GM23338 (cell line): Measurements from ENCODE around the gene CARD10. TPM values are rescaled to one million over a fixed set of nuclear protein-coding genes. Genes with fewer than 3 reads are reported as not detected.

ENCODE experiments used
- ATAC-seq: fragments of 200-7000 bp; cut with Tn5 transposase; 3 replicates; pipeline ENCODE4 v1.9.1; 2020
- DNase-seq: peaks from one replicate; pipeline ENCODE4 v3.0.0-alpha.2; 2015; ENCODE audit warnings: low spot score
- H2AFZ ChIP-seq: fragments of 200-600 bp; sonication (generic); 2 replicates; pipeline ENCODE4 v1.8.0; 2016; ENCODE audit warnings: antibody characterized with exemption, mild to moderate bottlenecking, moderate library complexity
- H3F3A ChIP-seq: fragments of 200-600 bp; sonication (generic); replicated peaks from 2 replicates; pipeline ENCODE4 v1.8.0; 2017; ENCODE audit warnings: antibody characterized with exemption, mixed run types, low read depth
- H3K27ac ChIP-seq: fragments of 200-600 bp; sonication (generic); 2 replicates; pipeline ENCODE4 v1.6.1; 2016; ENCODE audit warnings: low read depth
- H3K27me3 ChIP-seq: fragments of 200-600 bp; sonication (generic); 2 replicates; pipeline ENCODE4 v1.8.0; 2016; ENCODE audit warnings: mild to moderate bottlenecking, mixed run types, moderate library complexity; ENCODE audit not compliant: insufficient read depth
- H3K36me3 ChIP-seq: fragments of 200-600 bp; sonication (generic); 2 replicates; pipeline ENCODE4 v1.8.0; 2016; ENCODE audit warnings: mild to moderate bottlenecking; ENCODE audit not compliant: insufficient read depth
- H3K4me1 ChIP-seq: fragments of 200-600 bp; sonication (generic); 2 replicates; pipeline ENCODE4 v1.8.0; 2016; ENCODE audit warnings: mild to moderate bottlenecking, moderate library complexity; ENCODE audit not compliant: insufficient read depth
- H3K4me2 ChIP-seq: fragments of 200-600 bp; sonication (generic); 2 replicates; pipeline ENCODE4 v1.7.1; 2017; ENCODE audit warnings: mixed run types
- H3K4me3 ChIP-seq: fragments of 200-600 bp; sonication (generic); 2 replicates; pipeline ENCODE4 v1.6.1; 2016; ENCODE audit warnings: mixed run types
- H3K79me2 ChIP-seq: fragments of 200-600 bp; sonication (generic); replicated peaks from 2 replicates; pipeline ENCODE4 v1.8.0; 2017; ENCODE audit warnings: mild to moderate bottlenecking; ENCODE audit not compliant: insufficient read depth
- H3K9me2 ChIP-seq: fragments of 200-600 bp; sonication (generic); 2 replicates; pipeline ENCODE4 v1.8.0; 2017; ENCODE audit not compliant: insufficient read depth
- H4K20me1 ChIP-seq: fragments of 200-600 bp; sonication (generic); replicated peaks from 2 replicates; pipeline ENCODE4 v1.8.0; 2017; ENCODE audit warnings: mild to moderate bottlenecking; ENCODE audit not compliant: insufficient read depth
- H3K27ac Mint-ChIP-seq: 2 replicates; pipeline ENCODE4 v1.8.0; 2020; ENCODE audit warnings: inconsistent platforms, mild to moderate bottlenecking, moderate library complexity, mixed read lengths
- H3K27me3 Mint-ChIP-seq: 3 replicates; pipeline ENCODE4 v1.8.0; 2022; ENCODE audit warnings: low read depth, mild to moderate bottlenecking, moderate library complexity, mixed read lengths, inconsistent platforms; ENCODE audit not compliant: insufficient read depth, poor library complexity
- H3K36me3 Mint-ChIP-seq: 3 replicates; pipeline ENCODE4 v1.8.0; 2021; ENCODE audit warnings: low read depth, mild to moderate bottlenecking, inconsistent platforms, moderate library complexity, mixed read lengths
- H3K4me1 Mint-ChIP-seq: 3 replicates; pipeline ENCODE4 v1.8.0; 2020; ENCODE audit warnings: mild to moderate bottlenecking, inconsistent platforms, mixed read lengths
- H3K4me3 Mint-ChIP-seq: 3 replicates; pipeline ENCODE4 v1.8.0; 2021; ENCODE audit warnings: moderate library complexity, mild to moderate bottlenecking, inconsistent platforms, mixed read lengths
- H3K9me3 Mint-ChIP-seq: 3 replicates; pipeline ENCODE4 v1.8.0; 2020; ENCODE audit warnings: moderate library complexity, mild to moderate bottlenecking, inconsistent platforms, mixed read lengths
- CREB1 ChIP-seq: fragments of 250-450 bp; sonication (Bioruptor Pico); IDR thresholded peaks from 2 replicates; pipeline ENCODE4 v1.5.0; 2020; ENCODE audit warnings: low read depth, mild to moderate bottlenecking, moderate library complexity
- CTCF ChIP-seq, 2 experiments: fragments of 200-600 bp in 1 of 2; sonication (generic) in 1 of 2; conservative IDR thresholded peaks; 2 replicates each; pipeline versions ENCODE4 v1.5.1 to v1.6.1; 2016 to 2017; ENCODE audit warnings: antibody characterized with exemption in 2 of 2, low read depth in 2 of 2, mild to moderate bottlenecking in 2 of 2, moderate library complexity in 1 of 2
- ETS1 ChIP-seq: IDR thresholded peaks from 2 replicates; pipeline ENCODE4 v1.6.1; 2016; ENCODE audit warnings: antibody characterized with exemption
- EZH2 ChIP-seq: fragments of 200-600 bp; sonication (generic); IDR thresholded peaks from one replicate; pipeline ENCODE4 v1.8.0; 2017; ENCODE audit warnings: antibody characterized with exemption, mild to moderate bottlenecking, low read depth; ENCODE audit not compliant: unreplicated experiment
- EZH2phosphoT487 ChIP-seq: fragments of 200-600 bp; sonication (generic); IDR thresholded peaks from one replicate; pipeline ENCODE4 v1.8.1; 2018; ENCODE audit warnings: antibody characterized with exemption; ENCODE audit not compliant: unreplicated experiment
- JUNB ChIP-seq: IDR thresholded peaks from one replicate; pipeline ENCODE4 v1.6.1; 2016; ENCODE audit warnings: antibody characterized with exemption; ENCODE audit not compliant: unreplicated experiment
- NANOG ChIP-seq: IDR thresholded peaks from 2 replicates; pipeline ENCODE4 v1.6.1; 2016; ENCODE audit warnings: antibody characterized with exemption, borderline replicate concordance
- POLR2AphosphoS5 ChIP-seq: IDR thresholded peaks from 2 replicates; pipeline ENCODE4 v1.6.1; 2016; ENCODE audit warnings: antibody characterized with exemption, low read depth
- REST ChIP-seq: IDR thresholded peaks from one replicate; pipeline ENCODE4 v1.6.1; 2018; ENCODE audit warnings: antibody characterized with exemption; ENCODE audit not compliant: unreplicated experiment
- STAT1 ChIP-seq: IDR thresholded peaks from one replicate; pipeline ENCODE4 v1.6.1; 2016; ENCODE audit warnings: antibody characterized with exemption; ENCODE audit not compliant: unreplicated experiment
- ZNF114 ChIP-seq: fragments of 250-450 bp; sonication (Bioruptor Pico); IDR thresholded peaks from 2 replicates; pipeline ENCODE4 v1.5.0; 2020; ENCODE audit warnings: mild to moderate bottlenecking, moderate library complexity
- ZNF331 ChIP-seq: fragments of 250-450 bp; sonication (Bioruptor Pico); IDR thresholded peaks from 2 replicates; pipeline ENCODE4 v1.5.0; 2020; ENCODE audit warnings: low read depth, mild to moderate bottlenecking, moderate library complexity
- polyA plus RNA-seq: library from polyadenylated mRNA; unstranded; fragments of >200 nt; fragmentation: Nextera tagmentation; extraction: Ambion mirVana; gene quantifications from 2 replicates; pipeline ENCODE4 v1.2.1, GENCODE V29; 2016
- total RNA-seq: library from RNA; depleted of rRNA; stranded (reverse); fragments of >200 nt; shearing (Covaris generic); gene quantifications from 2 replicates; pipeline ENCODE4 v1.2.3, GENCODE V29; 2014
- TF ChIP-seq, protein P1 (sequence below): fragments of 250-450 bp; sonication (Bioruptor Pico); IDR thresholded peaks from 2 replicates; pipeline ENCODE4 v1.5.0; 2020; ENCODE audit warnings: mild to moderate bottlenecking, moderate library complexity

Gene CARD10
- total and polyA plus RNA-seq, 2 experiments from 2014 or later = 5.4 to 17.2 TPM

DNA sequence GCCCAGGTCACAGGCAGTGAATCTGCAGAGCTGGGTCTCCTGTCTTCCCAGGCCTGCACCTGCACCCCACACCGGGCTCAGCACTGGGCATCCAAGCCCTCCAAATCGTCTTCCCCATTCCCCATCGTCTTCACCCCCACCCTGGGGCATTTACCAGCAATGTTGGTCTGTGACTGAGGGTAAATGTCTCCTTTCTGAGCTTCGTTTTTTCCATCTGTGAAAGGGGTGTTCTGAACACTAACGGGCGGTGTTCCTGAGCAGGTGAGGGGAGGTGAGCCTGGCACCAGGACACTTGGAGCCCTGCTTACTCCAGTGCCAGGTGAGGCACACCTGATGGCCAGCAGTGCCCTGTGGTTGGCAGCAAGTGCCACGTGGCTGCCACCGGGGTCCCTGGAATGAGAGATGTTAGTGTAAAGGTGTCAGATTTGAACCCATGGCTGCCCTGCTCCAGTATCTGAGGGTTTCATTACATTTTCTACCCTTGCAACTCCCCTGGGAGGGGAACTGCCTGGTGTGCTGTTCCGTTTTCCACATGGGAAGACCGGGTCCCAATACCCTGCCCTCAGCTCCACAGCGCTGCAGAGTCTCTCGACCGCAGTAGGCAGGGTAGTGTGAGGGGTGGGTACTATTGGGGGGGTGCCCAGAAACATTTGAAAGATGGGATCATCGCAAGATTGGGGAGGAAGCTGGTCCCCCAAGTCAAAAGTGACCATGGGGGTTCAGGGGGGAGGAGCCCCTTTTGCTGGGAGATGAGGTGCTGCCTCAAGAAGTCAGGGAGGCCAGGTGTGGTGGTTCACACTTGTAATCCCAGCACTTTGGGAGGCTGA is 43.0 kb upstream of the CARD10 start:
- peak overlapping the region; percentile 64; the same call in 1 of the 2 replicates for H3K4me3 ChIP-seq
- H2AFZ ChIP-seq = peak overlapping the region; percentile 69; the same call in 1 of the 2 replicates
- no peaks in the 10 kb centered on the region for H3K9me2 ChIP-seq
- Mint-ChIP-seq H3K4me3 (peak overlapping the region; percentile 76), H3K36me3 (peaks cover 8% of the 10 kb centered on the region), H3K27ac (peak overlapping the region; percentile 89; the same call in 1 of the 2 replicates), H3K27me3 (peaks cover 39% of the 10 kb centered on the region), H3K9me3 (no peaks in the 10 kb centered on the region; the same call in 1 of the 3 replicates), H3K4me1 (peaks cover 42% of the 10 kb centered on the region)
- H3K27me3 ChIP-seq = peaks cover 44% of the 10 kb centered on the region
- peak overlapping the region; percentile 96; the same call in 1 of the 2 replicates for H3K4me2 ChIP-seq
- H3K27ac ChIP-seq = no peak overlapping the region
- ATAC-seq (no peak), DNase-seq (no peak)
- no peaks in the 10 kb centered on the region for H4K20me1 ChIP-seq
- TF ChIP-seq CREB1 (CRISPR knock-in tag) (no peak), REST (no peak), ETS1 (no peak), JUNB (no peak), STAT1 (no peak), CTCF (conservative IDR thresholded peaks at IDR 0.05; ENCODE audit: low read depth in 2 of 2) (no peak), EZH2 (no peak), ZNF331 (CRISPR knock-in tag) (no peak), EZH2phosphoT487 (no peak), NANOG (no peak), ZNF114 (CRISPR knock-in tag) (no peak), POLR2AphosphoS5 (no peak)
- TF ChIP-seq, protein P1, sequence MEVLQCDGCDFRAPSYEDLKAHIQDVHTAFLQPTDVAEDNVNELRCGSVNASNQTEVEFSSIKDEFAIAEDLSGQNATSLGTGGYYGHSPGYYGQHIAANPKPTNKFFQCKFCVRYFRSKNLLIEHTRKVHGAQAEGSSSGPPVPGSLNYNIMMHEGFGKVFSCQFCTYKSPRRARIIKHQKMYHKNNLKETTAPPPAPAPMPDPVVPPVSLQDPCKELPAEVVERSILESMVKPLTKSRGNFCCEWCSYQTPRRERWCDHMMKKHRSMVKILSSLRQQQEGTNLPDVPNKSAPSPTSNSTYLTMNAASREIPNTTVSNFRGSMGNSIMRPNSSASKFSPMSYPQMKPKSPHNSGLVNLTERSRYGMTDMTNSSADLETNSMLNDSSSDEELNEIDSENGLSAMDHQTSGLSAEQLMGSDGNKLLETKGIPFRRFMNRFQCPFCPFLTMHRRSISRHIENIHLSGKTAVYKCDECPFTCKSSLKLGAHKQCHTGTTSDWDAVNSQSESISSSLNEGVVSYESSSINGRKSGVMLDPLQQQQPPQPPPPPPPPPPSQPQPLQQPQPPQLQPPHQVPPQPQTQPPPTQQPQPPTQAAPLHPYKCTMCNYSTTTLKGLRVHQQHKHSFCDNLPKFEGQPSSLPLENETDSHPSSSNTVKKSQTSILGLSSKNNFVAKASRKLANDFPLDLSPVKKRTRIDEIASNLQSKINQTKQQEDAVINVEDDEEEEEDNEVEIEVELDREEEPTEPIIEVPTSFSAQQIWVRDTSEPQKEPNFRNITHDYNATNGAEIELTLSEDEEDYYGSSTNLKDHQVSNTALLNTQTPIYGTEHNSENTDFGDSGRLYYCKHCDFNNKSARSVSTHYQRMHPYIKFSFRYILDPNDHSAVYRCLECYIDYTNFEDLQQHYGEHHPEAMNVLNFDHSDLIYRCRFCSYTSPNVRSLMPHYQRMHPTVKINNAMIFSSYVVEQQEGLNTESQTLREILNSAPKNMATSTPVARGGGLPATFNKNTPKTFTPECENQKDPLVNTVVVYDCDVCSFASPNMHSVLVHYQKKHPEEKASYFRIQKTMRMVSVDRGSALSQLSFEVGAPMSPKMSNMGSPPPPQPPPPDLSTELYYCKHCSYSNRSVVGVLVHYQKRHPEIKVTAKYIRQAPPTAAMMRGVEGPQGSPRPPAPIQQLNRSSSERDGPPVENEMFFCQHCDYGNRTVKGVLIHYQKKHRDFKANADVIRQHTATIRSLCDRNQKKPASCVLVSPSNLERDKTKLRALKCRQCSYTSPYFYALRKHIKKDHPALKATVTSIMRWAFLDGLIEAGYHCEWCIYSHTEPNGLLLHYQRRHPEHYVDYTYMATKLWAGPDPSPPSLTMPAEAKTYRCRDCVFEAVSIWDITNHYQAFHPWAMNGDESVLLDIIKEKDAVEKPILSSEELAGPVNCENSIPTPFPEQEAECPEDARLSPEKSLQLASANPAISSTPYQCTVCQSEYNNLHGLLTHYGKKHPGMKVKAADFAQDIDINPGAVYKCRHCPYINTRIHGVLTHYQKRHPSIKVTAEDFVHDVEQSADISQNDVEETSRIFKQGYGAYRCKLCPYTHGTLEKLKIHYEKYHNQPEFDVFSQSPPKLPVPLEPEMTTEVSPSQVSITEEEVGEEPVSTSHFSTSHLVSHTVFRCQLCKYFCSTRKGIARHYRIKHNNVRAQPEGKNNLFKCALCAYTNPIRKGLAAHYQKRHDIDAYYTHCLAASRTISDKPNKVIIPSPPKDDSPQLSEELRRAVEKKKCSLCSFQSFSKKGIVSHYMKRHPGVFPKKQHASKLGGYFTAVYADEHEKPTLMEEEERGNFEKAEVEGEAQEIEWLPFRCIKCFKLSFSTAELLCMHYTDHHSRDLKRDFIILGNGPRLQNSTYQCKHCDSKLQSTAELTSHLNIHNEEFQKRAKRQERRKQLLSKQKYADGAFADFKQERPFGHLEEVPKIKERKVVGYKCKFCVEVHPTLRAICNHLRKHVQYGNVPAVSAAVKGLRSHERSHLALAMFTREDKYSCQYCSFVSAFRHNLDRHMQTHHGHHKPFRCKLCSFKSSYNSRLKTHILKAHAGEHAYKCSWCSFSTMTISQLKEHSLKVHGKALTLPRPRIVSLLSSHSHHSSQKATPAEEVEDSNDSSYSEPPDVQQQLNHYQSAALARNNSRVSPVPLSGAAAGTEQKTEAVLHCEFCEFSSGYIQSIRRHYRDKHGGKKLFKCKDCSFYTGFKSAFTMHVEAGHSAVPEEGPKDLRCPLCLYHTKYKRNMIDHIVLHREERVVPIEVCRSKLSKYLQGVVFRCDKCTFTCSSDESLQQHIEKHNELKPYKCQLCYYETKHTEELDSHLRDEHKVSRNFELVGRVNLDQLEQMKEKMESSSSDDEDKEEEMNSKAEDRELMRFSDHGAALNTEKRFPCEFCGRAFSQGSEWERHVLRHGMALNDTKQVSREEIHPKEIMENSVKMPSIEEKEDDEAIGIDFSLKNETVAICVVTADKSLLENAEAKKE (CRISPR knock-in tag) = no peak
- H3F3A ChIP-seq = peaks cover 14% of the 10 kb centered on the region
- H3K4me1 ChIP-seq = peaks cover 29% of the 10 kb centered on the region
- H3K79me2 ChIP-seq = peaks cover 17% of the 10 kb centered on the region
- no peaks in the 10 kb centered on the region for H3K36me3 ChIP-seq
